COLO668 (cell line): ENCODE data around the gene WDTC1.

ENCODE experiments used
- DNase-seq: peaks from one replicate; lab custom pipeline; 2025; ENCODE audit not compliant: unreplicated experiment; lab: John Stamatoyannopoulos, UW

WDTC1 gene

DNA sequence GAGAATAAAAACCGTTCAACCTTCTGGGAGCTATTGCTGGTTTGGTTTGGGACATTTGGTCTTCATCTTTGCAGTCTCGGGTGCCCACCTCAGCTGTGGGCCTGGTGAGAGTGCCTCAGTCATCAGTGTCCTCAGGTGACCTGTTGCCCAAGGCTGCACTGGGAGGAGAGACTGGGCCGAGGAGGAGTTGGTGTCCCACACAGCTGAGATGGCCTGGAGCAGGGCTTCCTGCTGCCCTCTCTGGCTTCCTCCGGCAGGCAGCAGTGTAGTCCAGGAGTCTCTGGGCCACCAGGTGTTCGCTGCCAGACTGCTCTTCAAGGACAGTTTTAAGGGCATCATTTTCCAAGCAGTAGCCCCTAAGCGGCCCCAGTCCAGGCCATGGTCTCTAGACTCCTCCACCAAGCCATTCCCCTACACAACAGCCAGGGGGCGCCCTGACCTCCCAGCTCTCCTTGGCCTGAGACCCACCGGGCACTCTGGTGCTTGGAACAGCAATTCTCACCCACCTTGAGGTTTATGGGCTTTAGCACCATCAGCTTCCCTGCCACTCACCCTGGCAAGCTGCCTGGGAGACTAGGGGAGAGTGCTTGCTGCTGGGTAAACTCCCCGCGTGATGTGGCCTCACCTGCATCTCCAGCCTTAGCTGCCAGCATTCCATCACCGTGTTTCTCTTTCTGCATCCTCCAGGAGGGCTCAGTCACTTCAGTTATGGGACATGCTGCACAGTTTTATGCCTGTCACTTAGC, 98.3 kb downstream of the WDTC1 start:
- DNase-seq, result peak; percentile 65

GRCh38 chr1:27333717-27334279, 99.4 kb downstream of the WDTC1 start:
- DNase-seq, result no peak

DNA sequence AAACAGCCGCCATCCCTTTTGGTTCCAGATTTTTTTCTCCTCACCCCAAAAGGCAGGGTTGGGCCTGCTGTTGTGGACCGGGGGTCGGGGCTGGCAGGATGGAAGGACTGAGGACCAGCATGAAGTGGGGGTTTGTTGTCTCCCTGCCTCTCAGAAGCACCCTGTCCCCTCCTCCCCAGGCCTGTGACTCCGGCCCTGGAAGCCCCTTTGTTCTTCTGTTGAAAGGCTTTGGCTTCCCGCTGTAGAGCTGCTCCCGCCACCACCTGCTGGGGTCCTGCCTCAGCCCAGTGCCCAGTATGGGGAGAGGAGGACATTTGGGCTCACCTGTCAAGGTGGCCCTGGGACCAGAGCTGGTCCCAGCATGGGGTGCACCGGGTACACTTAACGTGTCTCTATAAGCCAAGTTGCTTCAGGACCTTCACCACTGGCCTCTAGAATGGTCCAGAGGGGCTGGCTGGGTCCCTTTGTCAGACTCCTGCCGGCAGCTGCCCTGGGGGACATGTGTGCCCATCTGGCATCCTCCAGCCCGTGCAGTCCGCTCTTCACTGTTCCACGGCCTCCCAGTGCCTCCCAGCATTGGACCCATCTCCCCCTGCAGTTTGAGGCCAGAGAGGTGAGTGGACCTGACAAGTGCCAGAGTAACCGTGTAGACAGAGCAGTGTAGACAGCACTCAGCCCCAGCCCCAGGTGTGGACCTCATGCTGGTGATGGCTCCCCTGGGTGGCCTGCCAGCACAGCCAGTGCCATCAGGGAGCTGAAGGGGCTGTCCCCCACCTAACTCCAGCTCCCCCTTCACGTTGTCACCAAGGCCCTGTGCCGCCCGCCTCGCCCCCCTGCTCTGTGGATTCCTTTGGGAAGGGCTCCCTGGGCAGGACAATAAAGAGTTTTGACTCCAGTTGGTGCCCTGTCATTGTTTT, 101.3 kb downstream of the WDTC1 start:
- no peak for DNase-seq

DNA sequence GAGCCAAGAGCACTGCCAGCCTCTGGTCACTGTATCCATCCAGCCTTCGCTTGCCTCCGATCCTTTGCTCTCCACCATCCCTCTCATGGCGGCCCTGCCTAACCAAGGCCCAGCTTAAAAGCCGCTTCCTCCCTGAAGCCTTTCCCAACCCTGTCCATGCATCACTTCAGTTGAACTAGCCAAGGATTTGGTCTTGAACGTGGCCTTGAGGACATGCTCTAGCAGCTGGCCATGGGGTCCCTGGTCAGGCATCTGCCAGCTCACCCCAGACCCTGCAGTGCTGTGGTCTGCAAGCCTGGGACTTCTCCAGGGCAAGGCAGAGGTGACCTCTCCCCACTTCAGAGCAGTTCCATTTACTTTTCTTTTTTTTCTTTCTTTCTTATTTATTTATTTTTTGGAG, 102.3 kb downstream of the WDTC1 start:
- DNase-seq, result no peak

DNA sequence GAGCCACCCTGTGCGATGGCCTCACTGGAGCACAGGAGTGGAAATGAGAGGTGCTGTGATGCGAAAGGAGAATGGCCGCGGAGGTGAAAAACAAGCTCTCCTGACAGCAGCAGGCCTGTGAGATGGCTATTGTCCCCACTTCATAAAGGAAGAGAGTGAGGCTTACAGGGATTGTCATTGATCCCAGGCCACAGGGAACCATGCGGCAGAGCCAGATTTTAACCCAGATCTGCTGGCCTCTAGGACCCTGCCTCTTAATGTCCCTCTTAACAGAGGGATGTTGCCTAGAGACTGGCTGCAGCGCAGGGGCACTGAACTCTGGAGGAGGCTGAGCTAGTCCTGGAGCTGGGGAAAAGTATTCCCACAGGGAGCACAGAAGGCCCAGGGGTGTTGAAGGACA, 104.3 kb downstream of the WDTC1 start:
- no peak for DNase-seq

DNA sequence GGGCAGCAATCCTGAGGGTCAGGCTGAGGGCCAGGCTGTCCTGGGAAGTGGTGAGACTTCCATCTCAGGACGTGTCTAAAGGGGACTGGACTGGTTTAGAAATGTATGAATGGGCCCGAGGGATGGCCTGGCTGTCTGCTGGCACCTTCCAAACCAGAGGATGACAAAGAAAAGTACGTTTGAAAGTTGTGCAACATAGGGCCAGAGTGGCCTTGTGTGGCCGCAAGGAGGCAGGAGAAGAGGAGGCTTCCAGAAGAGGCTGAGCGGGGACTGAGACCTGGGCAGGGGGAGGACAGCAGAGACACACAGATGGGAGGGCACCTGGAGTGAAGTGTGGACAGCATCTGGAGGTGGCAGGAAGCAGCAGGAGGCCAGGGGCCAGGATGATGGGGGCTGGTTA, 104.8 kb downstream of the WDTC1 start:
- no peak for DNase-seq

DNA sequence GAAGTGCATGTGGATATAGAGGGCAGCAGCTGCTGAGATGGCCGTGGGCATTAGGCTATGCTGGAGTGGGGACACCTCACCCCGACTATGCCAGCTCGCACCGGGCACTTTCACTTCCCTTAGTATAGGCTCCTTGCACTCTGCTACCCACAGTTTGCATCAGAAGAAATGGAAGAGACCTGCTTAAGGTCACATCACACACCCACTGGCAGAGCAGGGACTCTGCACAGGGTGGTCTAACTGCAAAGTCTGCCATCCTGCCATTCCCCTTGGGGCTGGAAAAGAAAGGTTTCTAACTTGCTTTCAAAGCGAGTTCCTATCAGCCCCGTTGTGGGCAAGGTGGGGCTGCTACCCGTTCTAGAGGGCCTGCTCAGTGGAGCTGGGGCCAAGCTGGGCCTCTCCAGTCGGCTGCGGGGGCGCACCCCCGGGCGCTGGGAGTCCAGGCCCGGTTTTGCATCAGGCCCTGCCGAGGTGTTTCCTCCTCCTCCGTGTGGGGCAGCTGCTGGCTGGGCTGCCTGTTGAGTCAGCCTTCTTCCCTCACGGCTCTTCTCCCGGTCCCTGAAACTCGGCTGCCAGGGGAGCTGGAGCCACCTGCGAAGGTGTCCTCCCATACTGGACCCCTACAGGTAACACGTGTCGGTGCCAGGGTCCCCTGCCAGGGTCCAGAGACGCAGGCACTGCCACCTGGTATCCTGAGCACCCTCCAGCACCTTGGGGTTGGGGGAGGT, 107.3 kb downstream of the WDTC1 start, which contains the start of gene SYTL1:
SYTL1 (plus strand) TSS at position 498 of the 728 bp plus-strand sequence. CDS start 3,313 bp downstream, outside the sequence.
- peak; percentile 94 for DNase-seq

GRCh38 chr1:27342391-27342777, 108.0 kb downstream of the WDTC1 start:
- peak; percentile 60 for DNase-seq

- peak; percentile 91 for DNase-seq
Measured at GRCh38 chr1:27342778-27343638, 108.6 kb downstream of the WDTC1 start.

GRCh38 chr1:27343639-27344025, 109.2 kb downstream of the WDTC1 start:
- DNase-seq, result no peak

DNA sequence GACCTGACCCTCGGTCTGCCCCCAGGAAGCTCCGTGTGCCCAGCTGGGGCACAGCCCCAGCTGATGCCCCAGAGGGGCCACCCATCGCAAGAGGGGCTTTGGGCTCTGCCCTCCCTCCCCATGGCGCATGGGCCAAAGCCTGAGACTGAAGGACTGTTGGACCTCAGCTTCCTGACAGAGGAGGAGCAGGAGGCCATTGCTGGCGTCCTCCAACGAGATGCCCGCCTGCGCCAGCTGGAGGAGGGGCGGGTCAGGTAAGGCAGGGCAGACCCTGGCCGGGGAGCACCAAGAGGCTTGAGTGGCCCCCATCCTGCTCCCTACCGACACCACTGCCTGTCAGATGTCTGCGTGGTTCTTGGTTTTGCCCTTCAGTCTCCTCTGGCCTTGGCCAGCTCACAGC, 110.8 kb downstream of the WDTC1 start:
- no peak for DNase-seq

GRCh38 chr1:27346357-27346756, 111.9 kb downstream of the WDTC1 start:
- DNase-seq, result no peak

GRCh38 chr1:27346991-27347624, 112.7 kb downstream of the WDTC1 start:
- DNase-seq, result no peak

GRCh38 chr1:27348861-27349783, 114.7 kb downstream of the WDTC1 start:
- peak; percentile 93 for DNase-seq

GRCh38 chr1:27349784-27350662, 115.6 kb downstream of the WDTC1 start:
- DNase-seq, result peak; percentile 95

DNA sequence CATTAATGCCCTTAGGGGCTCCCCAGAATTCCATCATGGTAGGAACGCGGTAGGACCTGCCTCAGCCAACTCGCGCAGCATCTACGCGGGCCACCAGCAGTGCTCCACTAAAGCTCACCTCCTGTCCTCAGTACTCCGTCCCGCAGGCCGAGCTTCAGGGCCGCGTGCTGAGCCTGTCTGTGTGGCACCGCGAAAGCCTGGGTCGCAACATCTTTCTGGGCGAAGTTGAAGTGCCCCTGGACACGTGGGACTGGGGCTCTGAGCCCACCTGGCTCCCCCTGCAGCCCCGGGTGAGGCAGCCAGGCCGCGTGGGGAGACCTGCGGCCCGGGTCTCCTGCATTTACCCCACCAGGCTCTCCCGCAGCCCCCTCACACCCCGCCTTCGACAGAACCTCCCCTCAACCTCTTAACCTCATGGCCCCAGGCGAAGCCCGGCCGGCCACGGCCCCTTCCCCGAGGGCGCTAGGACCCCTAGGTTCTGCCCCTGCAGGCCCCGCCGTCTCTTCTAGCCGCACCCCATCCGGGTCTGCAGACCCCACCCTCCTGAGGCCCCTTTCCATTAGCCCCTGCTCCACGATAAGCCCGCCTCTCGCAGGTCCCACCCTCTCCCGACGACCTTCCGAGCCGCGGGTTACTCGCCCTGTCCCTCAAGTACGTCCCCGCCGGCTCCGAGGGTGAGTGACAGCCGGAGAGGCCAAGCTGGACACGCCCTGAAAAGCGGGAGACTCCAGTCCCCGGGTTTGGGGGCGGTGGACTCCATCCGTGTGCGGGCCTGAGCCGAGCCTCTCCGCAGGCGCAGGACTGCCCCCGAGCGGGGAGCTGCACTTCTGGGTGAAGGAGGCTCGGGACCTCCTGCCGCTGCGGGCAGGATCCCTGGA, 116.5 kb downstream of the WDTC1 start:
- no peak for DNase-seq
